ENCODE measurements around the gene FAM229A.

GRCh38 chr1:32411261-32411660, 49.0 kb upstream of the FAM229A start:
- TF ChIP-seq, protein P1, sequence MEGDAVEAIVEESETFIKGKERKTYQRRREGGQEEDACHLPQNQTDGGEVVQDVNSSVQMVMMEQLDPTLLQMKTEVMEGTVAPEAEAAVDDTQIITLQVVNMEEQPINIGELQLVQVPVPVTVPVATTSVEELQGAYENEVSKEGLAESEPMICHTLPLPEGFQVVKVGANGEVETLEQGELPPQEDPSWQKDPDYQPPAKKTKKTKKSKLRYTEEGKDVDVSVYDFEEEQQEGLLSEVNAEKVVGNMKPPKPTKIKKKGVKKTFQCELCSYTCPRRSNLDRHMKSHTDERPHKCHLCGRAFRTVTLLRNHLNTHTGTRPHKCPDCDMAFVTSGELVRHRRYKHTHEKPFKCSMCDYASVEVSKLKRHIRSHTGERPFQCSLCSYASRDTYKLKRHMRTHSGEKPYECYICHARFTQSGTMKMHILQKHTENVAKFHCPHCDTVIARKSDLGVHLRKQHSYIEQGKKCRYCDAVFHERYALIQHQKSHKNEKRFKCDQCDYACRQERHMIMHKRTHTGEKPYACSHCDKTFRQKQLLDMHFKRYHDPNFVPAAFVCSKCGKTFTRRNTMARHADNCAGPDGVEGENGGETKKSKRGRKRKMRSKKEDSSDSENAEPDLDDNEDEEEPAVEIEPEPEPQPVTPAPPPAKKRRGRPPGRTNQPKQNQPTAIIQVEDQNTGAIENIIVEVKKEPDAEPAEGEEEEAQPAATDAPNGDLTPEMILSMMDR (conservative IDR thresholded peaks at IDR 0.05 in 1 of 2, IDR thresholded peaks at IDR 0.05 in 1 of 2; ENCODE audit: low read depth in 1 of 2, low read length in 2 of 2): no peak
- TF ChIP-seq EZH2 (IDR thresholded peaks at IDR 0.05; ENCODE audit: low read length, missing control alignments): no peak
